GM12892 (cell line): Measurements from ENCODE around the gene GADL1.

Experiments used
- DNase-seq: peaks from one replicate; pipeline ENCODE4 v3.0.0; 2011; ENCODE audit not compliant: insufficient read length
- FAIRE-seq: peaks from 2 replicates; lab custom pipeline; 2011; peaks lifted over from hg19 to GRCh38; lab: Jason Lieb, UNC
- POLR2A ChIP-seq: IDR thresholded peaks from 2 replicates; pipeline ENCODE4 v1.6.1; 2011; ENCODE audit warnings: low read depth, low read length, control low read depth
- POLR2AphosphoS5 ChIP-seq: IDR thresholded peaks from 2 replicates; pipeline ENCODE4 v1.6.1; 2011; ENCODE audit warnings: low read depth, low read length, control low read depth
- TAF1 ChIP-seq: IDR thresholded peaks from 2 replicates; pipeline ENCODE4 v1.6.1; 2011; ENCODE audit warnings: low read depth, mild to moderate bottlenecking, control low read depth, low read length, borderline replicate concordance

GADL1 gene

GRCh38 chr3:30766522-30766921 lies 127.9 kb downstream of the GADL1 start:
- DNase-seq (no peak), FAIRE-seq (no peak)
- TF ChIP-seq POLR2A: no peak
- no peak for TF ChIP-seq POLR2AphosphoS5
- TF ChIP-seq TAF1: no peak

GRCh38 chr3:30764891-30765290 lies 129.6 kb downstream of the GADL1 start:
- TF ChIP-seq TAF1 (no peak), POLR2A (no peak), POLR2AphosphoS5 (no peak)
- no peak for FAIRE-seq
- no peak for DNase-seq

- TF ChIP-seq POLR2AphosphoS5: no peak
- no peak for TF ChIP-seq TAF1
These were observed 130.2 kb downstream of the GADL1 start for GRCh38 chr3:30764281-30764680.

GRCh38 chr3:30761374-30761773 lies 133.1 kb downstream of the GADL1 start:
- FAIRE-seq (no peak), DNase-seq (no peak)
- TF ChIP-seq POLR2A (no peak), POLR2AphosphoS5 (no peak), TAF1 (no peak)

More at GRCh38 chr3:30764281-30764680, 130.2 kb downstream of the GADL1 start:
- FAIRE-seq (no peak), DNase-seq (no peak)

GRCh38 chr3:30760737-30761136 lies 133.7 kb downstream of the GADL1 start:
- DNase-seq (no peak), FAIRE-seq (no peak)
- TF ChIP-seq POLR2AphosphoS5 (no peak), TAF1 (no peak), POLR2A (no peak)

GRCh38 chr3:30760040-30760695 lies 134.3 kb downstream of the GADL1 start:
- FAIRE-seq (no peak), DNase-seq (no peak)
- no peak for TF ChIP-seq POLR2AphosphoS5
- no peak for TF ChIP-seq TAF1
- no peak for TF ChIP-seq POLR2A

GRCh38 chr3:30756218-30756617 lies 138.2 kb downstream of the GADL1 start:
- no peak for FAIRE-seq

GRCh38 chr3:30754426-30754825 lies 140.0 kb downstream of the GADL1 start:
- DNase-seq (no peak), FAIRE-seq (no peak)
- no peak for TF ChIP-seq POLR2AphosphoS5
- no peak for TF ChIP-seq TAF1
- TF ChIP-seq POLR2A: no peak

More at GRCh38 chr3:30756218-30756617, 138.2 kb downstream of the GADL1 start:
- no peak for TF ChIP-seq POLR2A
- TF ChIP-seq POLR2AphosphoS5: no peak
- TF ChIP-seq TAF1: no peak
- no peak for DNase-seq

- FAIRE-seq (no peak), DNase-seq (no peak)
- TF ChIP-seq POLR2AphosphoS5 (no peak), POLR2A (no peak)
These were observed 140.7 kb downstream of the GADL1 start for GRCh38 chr3:30753766-30754165.

- no peak for TF ChIP-seq POLR2AphosphoS5
- no peak for TF ChIP-seq POLR2A
- TF ChIP-seq TAF1: no peak
- FAIRE-seq (no peak), DNase-seq (no peak)
These were observed 141.5 kb downstream of the GADL1 start for GRCh38 chr3:30752970-30753369.

GRCh38 chr3:30752491-30752890 lies 142.0 kb downstream of the GADL1 start:
- DNase-seq: no peak
- no peak for FAIRE-seq
- TF ChIP-seq POLR2A (no peak), POLR2AphosphoS5 (no peak)

- no peak for FAIRE-seq
- TF ChIP-seq POLR2AphosphoS5 (no peak), POLR2A (no peak), TAF1 (no peak)
- no peak for DNase-seq
These were observed 142.7 kb downstream of the GADL1 start for GRCh38 chr3:30751610-30752299.

- FAIRE-seq (no peak), DNase-seq (no peak)
- TF ChIP-seq POLR2AphosphoS5 (no peak), POLR2A (no peak), TAF1 (no peak)
These were observed 143.5 kb downstream of the GADL1 start for GRCh38 chr3:30750967-30751366.
